Measurements from ENCODE around the gene CALN1. TPM values are rescaled to one million over a fixed set of nuclear protein-coding genes. Genes with fewer than 3 reads are reported as not detected.

CALN1 gene
- total and polyA plus RNA-seq, 7 donors, result 0.01 to 0.06 (median 0.02) TPM; not detected in 2

DNA sequence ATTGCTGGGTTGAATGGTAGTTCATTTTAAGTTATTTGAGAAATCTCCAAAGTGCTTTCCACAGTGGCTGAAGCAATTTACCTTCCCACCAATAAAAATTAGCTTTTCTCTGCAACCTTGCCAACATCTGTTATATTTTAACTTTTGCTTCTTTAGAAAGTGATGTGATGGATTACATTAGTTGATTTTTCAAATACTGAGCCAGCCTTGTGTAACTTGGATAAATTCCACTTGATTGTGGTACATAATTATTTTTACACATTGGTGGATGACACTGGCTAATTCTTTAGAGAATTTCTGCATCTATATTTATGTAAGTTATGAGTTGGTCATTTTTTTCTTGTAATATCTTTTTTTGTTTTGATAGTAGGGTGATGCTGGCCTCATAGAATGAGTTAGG lies 646.1 kb downstream of the CALN1 start:
- intact Hi-C loops (cut with DNase I), result no loop called here
- no peak overlapping the region for H3K27ac ChIP-seq
- H3K4me1 ChIP-seq, result no peaks in the 10 kb centered on the region
- H3K9me3 ChIP-seq, result peaks cover 4% of the 10 kb centered on the region
- no peaks in the 10 kb centered on the region for H3K36me3 ChIP-seq (ENCODE audit: insufficient read depth in 1 of 2, low read depth in 1 of 2)
- ATAC-seq (no peak), DNase-seq (no peak)
- TF ChIP-seq CTCF (IDR thresholded peaks at IDR 0.05), result no peak
- no peak overlapping the region for H3K4me3 ChIP-seq
- H3K27me3 ChIP-seq (ENCODE audit: insufficient read depth in 3 of 3, low read length in 2 of 3), result no peaks in the 10 kb centered on the region

- no peak for TF ChIP-seq CTCF (IDR thresholded peaks at IDR 0.05)
- H3K36me3 ChIP-seq (ENCODE audit: insufficient read depth in 1 of 2, low read depth in 1 of 2), result no peaks in the 10 kb centered on the region
- intact Hi-C loops (cut with DNase I), result no loop called here
- H3K4me1 ChIP-seq, result no peaks in the 10 kb centered on the region
- no peak overlapping the region for H3K27ac ChIP-seq
- peaks cover 0 to 2% (median 0%) of the 10 kb centered on the region in 3 donors for H3K27me3 ChIP-seq (ENCODE audit: insufficient read depth in 3 of 3, low read length in 2 of 3)
- ATAC-seq (no peak), DNase-seq (no peak)
- no peak overlapping the region for H3K4me3 ChIP-seq
- peaks cover 4% of the 10 kb centered on the region for H3K9me3 ChIP-seq
These were observed 650.8 kb downstream of the CALN1 start for GRCh38 chr7:71761336-71761735.

DNA sequence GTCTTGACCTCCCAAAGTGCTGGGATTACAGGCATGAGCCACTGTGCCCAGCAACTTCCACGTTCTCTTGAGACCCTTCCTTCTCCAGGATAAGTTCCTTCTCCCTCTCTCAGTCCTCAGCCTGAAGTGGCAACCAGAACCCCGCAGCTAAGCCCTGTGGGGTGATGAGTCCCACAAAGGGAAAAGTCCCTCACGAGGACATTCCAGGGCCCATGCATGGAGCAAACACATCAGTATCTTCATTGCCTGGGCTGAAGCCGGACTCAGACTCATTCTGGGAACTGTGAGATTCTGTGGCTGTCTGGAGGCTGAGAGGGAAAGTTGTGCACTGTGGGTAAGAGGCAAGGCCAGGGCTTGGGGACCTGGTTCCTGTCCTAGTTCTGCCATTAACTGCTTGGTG lies 657.3 kb downstream of the CALN1 start:
- Histone ChIP-seq H3K27me3 (ENCODE audit: insufficient read depth in 3 of 3, low read length in 2 of 3) (peaks cover 2 to 23% (median 8%) of the 10 kb centered on the region in 3 donors), H3K9me3 (no peaks in the 10 kb centered on the region), H3K36me3 (ENCODE audit: insufficient read depth in 1 of 2, low read depth in 1 of 2) (no peaks in the 10 kb centered on the region), H3K4me3 (no peak overlapping the region), H3K4me1 (no peaks in the 10 kb centered on the region), H3K27ac (no peak overlapping the region)
- DNase-seq (no peak), ATAC-seq (no peak)
- TF ChIP-seq CTCF (IDR thresholded peaks at IDR 0.05), result no peak
- 84 to 88% (median 85%) methylated on average over 4 of the region's 4 CpGs for WGBS, 3 donors
- intact Hi-C loops (cut with DNase I), result no loop called here

- 10 to 17% (median 12%) methylated on average over 9 of the region's 9 CpGs for WGBS, 3 donors
- Histone ChIP-seq H3K9me3 (no peaks in the 10 kb centered on the region), H3K36me3 (ENCODE audit: insufficient read depth in 1 of 2, low read depth in 1 of 2) (no peaks in the 10 kb centered on the region), H3K27ac (no peak overlapping the region), H3K4me1 (no peaks in the 10 kb centered on the region), H3K27me3 (ENCODE audit: insufficient read depth in 3 of 3, low read length in 2 of 3) (peaks cover 2 to 23% (median 8%) of the 10 kb centered on the region in 3 donors), H3K4me3 (no peak overlapping the region)
- no peak for ATAC-seq
- intact Hi-C loops (cut with DNase I), result no loop called here
- TF ChIP-seq CTCF (IDR thresholded peaks at IDR 0.05), result no peak
- no peak for DNase-seq
These were observed 658.0 kb downstream of the CALN1 start for GRCh38 chr7:71753956-71754664.

DNA sequence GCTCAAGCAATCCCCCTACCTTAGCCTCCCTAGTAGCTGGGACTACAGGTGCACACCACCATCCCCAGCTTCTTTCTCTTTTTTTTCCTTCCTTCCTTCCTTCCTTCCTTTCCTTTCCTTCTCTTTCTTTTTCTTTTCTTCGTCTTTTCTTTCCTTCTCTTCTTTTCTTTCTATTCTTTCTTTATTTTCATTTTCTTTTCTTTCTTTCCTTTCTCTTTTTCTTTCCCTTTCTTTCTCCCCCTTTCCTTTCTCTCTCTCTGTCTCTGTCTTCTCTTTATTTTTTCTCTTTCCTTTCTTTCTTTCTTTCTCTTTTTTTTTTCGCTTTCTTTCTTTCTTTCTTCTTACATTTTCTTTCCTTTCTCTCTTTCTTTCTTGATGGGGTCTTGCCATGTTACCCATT lies 658.9 kb downstream of the CALN1 start:
- no peak for DNase-seq
- intact Hi-C loops (cut with DNase I), result no loop called here
- no peak for ATAC-seq
- Histone ChIP-seq H3K36me3 (ENCODE audit: insufficient read depth in 1 of 2, low read depth in 1 of 2) (no peaks in the 10 kb centered on the region), H3K27ac (no peak overlapping the region), H3K9me3 (no peaks in the 10 kb centered on the region), H3K27me3 (ENCODE audit: insufficient read depth in 3 of 3, low read length in 2 of 3) (peaks cover 2 to 23% (median 8%) of the 10 kb centered on the region in 3 donors), H3K4me1 (no peaks in the 10 kb centered on the region), H3K4me3 (no peak overlapping the region)
- TF ChIP-seq CTCF (IDR thresholded peaks at IDR 0.05), result no peak
- 74 to 90% (median 86%) methylated on average over 2 of the region's 2 CpGs for WGBS, 3 donors

Data from psoas muscle (tissue), 8 donors.